GM12892 (cell line): ENCODE data around the gene KDM5A.
"Not testable (repeated sequence)": the region's sequence is repeated elsewhere in the genome, so short reads cannot be mapped to it uniquely, and the experiment has no call there.

Source experiments
- POLR2A ChIP-seq: IDR thresholded peaks from 2 replicates; pipeline ENCODE4 v1.6.1; 2011; ENCODE audit warnings: low read depth, low read length, control low read depth
- POLR2AphosphoS5 ChIP-seq: IDR thresholded peaks from 2 replicates; pipeline ENCODE4 v1.6.1; 2011; ENCODE audit warnings: low read depth, low read length, control low read depth

GRCh38 chr12:370739-371485 is 18.2 kb downstream of the KDM5A start:
- not testable (repeated sequence) for TF ChIP-seq POLR2AphosphoS5, POLR2A
